ENCODE data around the gene TCF4. TPM values are rescaled to one million over a fixed set of nuclear protein-coding genes. Genes with fewer than 3 reads are reported as not detected.

The TCF4 gene
- total RNA-seq, 1 donor: 84.6 TPM

DNA sequence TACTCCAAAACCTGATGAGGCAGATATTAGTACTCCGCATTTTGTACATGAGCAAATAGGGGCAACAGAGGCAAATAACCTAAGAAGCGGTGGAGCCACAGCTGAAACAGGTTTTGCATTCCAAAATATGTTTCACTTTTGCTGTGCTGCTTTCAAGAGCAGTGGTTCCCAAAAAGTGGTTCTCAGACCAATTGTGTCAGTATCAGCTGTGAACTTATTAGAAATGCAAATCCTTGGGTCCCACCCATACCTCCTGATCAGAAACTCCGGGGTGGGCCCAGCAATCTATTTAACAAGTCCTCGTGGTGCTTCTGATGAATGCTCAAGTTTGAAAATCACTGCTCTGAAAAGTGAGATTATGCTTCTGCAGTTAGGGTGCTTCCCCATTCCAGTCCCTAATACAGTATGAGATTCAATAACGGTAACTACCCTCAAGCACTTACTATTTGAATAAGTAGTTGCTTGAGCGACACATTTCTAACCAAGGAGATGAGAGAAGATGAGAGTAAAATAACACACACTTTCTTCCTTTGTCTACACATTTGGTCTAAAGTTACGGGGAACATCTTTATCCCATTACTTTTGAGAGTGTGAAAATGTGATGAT lies 17.8 kb upstream of the TCF4 start:
- no peak overlapping the region for H3K4me3 ChIP-seq (ENCODE audit: low read depth, low read length)
- TF ChIP-seq, protein P1, sequence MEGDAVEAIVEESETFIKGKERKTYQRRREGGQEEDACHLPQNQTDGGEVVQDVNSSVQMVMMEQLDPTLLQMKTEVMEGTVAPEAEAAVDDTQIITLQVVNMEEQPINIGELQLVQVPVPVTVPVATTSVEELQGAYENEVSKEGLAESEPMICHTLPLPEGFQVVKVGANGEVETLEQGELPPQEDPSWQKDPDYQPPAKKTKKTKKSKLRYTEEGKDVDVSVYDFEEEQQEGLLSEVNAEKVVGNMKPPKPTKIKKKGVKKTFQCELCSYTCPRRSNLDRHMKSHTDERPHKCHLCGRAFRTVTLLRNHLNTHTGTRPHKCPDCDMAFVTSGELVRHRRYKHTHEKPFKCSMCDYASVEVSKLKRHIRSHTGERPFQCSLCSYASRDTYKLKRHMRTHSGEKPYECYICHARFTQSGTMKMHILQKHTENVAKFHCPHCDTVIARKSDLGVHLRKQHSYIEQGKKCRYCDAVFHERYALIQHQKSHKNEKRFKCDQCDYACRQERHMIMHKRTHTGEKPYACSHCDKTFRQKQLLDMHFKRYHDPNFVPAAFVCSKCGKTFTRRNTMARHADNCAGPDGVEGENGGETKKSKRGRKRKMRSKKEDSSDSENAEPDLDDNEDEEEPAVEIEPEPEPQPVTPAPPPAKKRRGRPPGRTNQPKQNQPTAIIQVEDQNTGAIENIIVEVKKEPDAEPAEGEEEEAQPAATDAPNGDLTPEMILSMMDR (IDR thresholded peaks at IDR 0.05; ENCODE audit: insufficient read depth, low read depth, low read length): no peak
- no peak for DNase-seq (ENCODE audit: low read depth)

DNA sequence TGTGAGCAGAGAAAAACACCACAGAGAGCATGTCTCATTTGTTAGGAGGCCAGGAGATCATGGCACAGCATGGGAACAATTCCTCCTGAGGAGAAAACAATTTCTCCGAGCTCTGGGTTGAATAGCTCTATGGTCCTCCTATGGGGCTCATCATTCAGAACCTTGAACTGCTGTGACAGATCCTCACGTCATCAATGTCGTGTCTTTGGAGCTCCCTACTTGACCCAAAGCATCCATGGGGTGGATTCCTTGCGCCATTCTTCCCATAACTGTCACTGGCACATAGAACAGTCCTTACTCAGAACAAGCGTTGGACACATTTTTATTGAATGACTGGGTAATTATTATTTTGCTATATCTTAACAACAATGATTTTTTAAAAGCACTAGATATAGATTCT lies 15.8 kb upstream of the TCF4 start:
- H3K4me3 ChIP-seq (ENCODE audit: low read depth, low read length): no peak overlapping the region
- DNase-seq (ENCODE audit: low read depth): no peak
- TF ChIP-seq, protein P1 (IDR thresholded peaks at IDR 0.05; ENCODE audit: insufficient read depth, low read depth, low read length): no peak

DNA sequence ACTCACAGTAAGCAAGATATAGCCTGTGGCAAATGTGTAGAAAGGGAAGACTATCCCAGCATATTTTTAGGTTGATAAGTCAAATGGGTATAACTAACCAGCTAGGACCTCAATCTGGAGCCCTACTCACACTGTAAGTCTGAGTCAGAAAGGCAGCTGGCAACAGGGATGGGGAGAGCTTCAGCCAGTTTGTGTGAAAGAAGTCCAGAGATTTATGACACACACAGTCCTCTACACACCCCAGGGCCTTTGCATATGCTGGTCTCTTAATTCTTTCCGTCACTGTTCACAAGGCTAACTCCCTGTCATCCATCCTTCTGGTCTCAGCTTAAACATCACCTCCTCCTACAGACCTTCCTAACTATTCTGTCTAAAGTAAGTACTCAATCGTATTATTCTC lies 5.9 kb upstream of the TCF4 start:
- no peak overlapping the region for H3K4me3 ChIP-seq (ENCODE audit: low read depth, low read length)
- TF ChIP-seq, protein P1 (IDR thresholded peaks at IDR 0.05; ENCODE audit: insufficient read depth, low read depth, low read length): no peak
- no peak for DNase-seq (ENCODE audit: low read depth)

DNA sequence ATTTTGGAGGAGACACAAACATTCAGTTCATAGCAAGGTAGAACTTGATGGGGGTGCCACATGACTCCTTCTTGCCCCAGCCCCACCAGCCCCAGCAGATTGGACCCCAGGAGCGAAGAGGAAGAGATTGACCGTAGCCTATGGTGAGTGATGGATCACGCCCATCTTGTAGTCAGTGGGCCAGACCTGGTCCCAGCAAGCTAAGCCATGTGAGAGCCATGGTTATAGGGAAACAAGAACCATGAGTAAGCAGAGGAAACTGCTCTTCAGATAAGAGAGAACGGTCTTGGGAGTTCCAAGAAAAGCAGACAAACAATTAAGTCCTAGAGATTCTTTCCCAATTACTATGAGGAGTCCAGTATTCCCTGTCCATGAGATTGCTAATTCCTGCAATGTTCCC lies 4.6 kb upstream of the TCF4 start:
- TF ChIP-seq, protein P1 (IDR thresholded peaks at IDR 0.05; ENCODE audit: insufficient read depth, low read depth, low read length): no peak
- peak; percentile 16 for DNase-seq (ENCODE audit: low read depth)
- no peak overlapping the region for H3K4me3 ChIP-seq (ENCODE audit: low read depth, low read length)

DNA sequence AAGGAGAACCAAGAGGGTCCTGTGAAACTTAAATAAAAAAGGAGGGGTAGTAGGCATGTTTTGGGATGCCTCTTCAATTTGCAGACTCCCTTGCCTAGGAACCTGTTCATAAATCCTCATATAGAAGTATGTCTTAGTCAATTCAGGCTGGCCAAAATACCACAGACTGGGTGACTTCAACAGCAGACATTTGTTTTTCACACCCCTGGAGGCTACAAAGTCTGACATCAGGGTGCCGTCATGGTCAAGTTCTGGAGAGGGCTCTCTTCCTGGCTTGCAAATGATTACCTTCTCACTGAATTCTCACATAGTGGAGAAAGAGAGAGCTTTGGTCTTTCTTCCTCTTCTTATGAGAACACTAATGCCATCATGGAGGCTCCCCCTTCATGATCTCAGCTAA lies 4.1 kb upstream of the TCF4 start:
- no peak overlapping the region for H3K4me3 ChIP-seq (ENCODE audit: low read depth, low read length)
- TF ChIP-seq, protein P1 (IDR thresholded peaks at IDR 0.05; ENCODE audit: insufficient read depth, low read depth, low read length): no peak
- DNase-seq (ENCODE audit: low read depth): no peak

DNA sequence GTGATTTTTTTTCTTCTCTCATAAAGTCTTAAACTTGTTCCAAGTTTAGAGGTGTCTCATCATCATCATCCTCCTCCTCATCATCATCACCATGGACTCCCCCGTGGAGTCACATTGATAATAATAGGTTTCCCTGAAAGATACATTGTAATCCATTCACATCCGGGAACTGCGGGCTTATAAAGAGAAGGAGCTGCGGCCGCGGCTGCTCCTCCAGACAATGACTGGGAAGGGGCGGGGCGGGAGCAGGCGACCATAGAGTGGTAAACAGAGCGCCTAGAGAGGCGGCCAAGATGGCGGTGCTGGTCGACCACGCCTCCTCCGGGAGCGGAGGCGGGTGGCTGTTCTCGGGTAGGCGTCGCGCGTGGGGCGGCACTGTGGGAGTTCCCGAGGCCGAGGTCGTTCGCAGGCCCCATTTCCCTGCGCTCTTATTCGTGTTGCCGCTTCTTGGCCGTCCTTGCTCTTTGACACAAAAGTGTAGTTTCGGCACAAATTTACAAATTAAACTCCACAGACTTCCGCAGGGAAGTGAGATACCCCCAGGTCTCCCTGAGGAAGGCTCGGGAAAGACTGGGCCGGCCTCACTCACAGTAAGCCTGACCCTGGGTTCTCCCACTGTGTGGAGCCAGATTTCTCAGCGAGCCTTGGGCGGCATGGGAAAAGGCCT lies 1.8 kb upstream of the TCF4 start:
- peak; percentile 96 for DNase-seq (ENCODE audit: low read depth)
- H3K4me3 ChIP-seq (ENCODE audit: low read depth, low read length): peak overlapping the region; percentile 83
- TF ChIP-seq, protein P1 (IDR thresholded peaks at IDR 0.05; ENCODE audit: insufficient read depth, low read depth, low read length): no peak
